ENCODE measurements around the gene SIT1.

DNA sequence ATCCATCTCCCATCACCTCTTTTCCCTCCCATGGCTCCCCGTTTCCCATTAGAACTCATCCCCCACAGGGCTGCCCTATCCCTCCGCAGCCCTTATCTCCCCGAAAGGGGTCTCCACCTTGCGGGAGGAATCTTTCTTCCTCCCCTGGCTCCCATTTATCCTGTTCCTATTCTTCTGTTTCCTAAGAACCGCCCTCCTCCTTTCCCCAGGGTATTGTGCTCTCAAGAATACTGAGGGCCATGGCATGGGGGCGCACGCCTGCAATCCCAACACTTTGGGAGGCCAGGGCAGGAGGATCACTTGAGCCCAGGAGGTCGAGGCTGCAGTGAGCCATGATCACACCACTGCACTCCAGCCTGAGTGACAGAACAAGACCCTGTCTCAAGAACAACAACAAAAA is 33.2 kb downstream of the SIT1 start:
- no peak for TF ChIP-seq POLR2A (IDR thresholded peaks at IDR 0.05)
- TF ChIP-seq, protein P1, sequence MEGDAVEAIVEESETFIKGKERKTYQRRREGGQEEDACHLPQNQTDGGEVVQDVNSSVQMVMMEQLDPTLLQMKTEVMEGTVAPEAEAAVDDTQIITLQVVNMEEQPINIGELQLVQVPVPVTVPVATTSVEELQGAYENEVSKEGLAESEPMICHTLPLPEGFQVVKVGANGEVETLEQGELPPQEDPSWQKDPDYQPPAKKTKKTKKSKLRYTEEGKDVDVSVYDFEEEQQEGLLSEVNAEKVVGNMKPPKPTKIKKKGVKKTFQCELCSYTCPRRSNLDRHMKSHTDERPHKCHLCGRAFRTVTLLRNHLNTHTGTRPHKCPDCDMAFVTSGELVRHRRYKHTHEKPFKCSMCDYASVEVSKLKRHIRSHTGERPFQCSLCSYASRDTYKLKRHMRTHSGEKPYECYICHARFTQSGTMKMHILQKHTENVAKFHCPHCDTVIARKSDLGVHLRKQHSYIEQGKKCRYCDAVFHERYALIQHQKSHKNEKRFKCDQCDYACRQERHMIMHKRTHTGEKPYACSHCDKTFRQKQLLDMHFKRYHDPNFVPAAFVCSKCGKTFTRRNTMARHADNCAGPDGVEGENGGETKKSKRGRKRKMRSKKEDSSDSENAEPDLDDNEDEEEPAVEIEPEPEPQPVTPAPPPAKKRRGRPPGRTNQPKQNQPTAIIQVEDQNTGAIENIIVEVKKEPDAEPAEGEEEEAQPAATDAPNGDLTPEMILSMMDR (IDR thresholded peaks at IDR 0.05) = no peak
